HuH-7.5 (cell line): ENCODE measurements around the gene AREG.
"Not testable (repeated sequence)": the region's sequence is repeated elsewhere in the genome, so short reads cannot be mapped to it uniquely, and the experiment has no call there.

Experiments used
- DNase-seq: peaks from one replicate; pipeline ENCODE4 v3.0.0; 2011; ENCODE audit warnings: low spot score

Gene AREG

DNA sequence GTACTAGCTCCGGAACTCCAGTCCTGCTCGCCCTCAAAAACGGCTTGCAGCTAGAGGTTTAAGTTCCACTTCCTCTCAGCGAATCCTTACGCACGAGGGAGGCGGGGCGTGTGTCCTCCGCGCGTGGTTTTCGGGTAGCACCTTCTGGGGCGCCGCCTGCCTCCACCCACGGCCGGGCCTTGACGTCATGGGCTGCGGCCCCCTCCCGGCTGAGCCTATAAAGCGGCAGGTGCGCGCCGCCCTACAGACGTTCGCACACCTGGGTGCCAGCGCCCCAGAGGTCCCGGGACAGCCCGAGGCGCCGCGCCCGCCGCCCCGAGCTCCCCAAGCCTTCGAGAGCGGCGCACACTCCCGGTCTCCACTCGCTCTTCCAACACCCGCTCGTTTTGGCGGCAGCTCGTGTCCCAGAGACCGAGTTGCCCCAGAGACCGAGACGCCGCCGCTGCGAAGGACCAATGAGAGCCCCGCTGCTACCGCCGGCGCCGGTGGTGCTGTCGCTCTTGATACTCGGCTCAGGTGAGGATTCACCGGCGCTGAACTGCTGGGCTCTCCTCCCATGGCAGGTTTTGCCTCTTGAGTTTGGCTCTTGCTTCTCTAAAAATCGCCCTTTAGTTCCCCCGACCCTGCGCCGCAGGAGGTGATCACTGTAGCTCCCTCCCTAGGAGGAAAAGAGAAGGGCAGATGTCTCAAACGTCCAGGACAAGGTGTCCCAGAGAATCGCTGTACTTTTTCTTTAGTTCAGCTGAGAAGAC lies at the start of gene AREG:
Gene AREG (plus strand): TSS at position 246 of the 752 bp plus-strand sequence. CDS start 210 bp downstream, at position 456.
- peak; percentile 45 for DNase-seq

DNA sequence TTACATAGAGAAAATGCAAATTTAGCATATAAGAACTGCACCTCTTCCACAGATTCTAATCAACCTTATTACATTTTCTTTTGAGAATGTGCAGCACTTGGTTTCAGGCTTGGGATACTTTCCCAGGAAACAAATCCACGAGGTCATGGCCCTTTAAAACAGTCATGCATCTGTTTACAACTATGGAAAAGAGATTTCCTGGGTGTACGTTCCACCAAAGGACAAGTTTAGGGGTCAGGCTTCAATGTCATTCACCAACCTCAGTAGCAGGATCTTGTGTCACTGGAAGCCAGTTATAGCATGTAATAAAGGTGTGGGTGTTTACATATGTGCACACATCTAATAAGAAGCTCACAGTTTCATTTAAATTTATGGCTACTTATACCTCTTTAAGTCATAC lies 49.3 kb upstream of the AREG start:
- DNase-seq, result no peak

- no peak for DNase-seq
Measured at GRCh38 chr4:74397748-74398426, 47.0 kb upstream of the AREG start.

DNA sequence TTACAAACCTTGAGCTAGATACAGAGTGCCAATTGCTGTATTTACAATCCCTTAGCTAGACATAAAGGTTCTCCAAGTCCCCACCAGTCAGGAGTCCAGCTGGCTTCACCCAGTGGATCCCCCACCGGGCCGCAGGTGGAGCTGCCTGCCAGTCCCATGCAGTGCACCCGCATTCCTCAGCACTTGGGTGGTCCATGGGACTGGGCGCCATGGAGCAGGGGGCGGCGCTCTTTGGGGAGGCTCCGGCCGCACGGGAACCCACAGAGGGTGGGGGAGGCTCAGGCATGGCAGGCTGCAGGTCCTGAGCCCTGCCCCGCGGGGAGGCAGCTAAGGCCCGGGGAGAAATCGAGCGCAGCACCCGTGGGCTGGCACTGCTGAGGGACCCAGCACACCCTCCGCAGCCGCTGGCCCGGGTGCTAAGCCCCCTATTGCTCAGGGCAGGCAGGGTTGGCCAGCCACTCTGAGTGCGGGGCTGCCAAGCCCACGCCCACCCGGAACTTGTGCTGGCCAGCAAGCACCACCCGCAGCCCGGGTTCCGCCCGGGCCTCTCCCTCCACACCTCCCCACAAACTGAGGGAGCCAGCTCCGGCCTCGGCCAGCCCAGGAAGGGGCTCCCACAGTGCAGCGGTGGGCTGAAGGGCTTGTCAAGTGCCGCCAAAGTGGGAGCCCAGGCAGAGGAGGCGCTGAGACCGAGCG lies 45.9 kb upstream of the AREG start:
- not testable (repeated sequence) for DNase-seq

GRCh38 chr4:74400395-74400794 lies 44.5 kb upstream of the AREG start:
- no peak for DNase-seq

DNA sequence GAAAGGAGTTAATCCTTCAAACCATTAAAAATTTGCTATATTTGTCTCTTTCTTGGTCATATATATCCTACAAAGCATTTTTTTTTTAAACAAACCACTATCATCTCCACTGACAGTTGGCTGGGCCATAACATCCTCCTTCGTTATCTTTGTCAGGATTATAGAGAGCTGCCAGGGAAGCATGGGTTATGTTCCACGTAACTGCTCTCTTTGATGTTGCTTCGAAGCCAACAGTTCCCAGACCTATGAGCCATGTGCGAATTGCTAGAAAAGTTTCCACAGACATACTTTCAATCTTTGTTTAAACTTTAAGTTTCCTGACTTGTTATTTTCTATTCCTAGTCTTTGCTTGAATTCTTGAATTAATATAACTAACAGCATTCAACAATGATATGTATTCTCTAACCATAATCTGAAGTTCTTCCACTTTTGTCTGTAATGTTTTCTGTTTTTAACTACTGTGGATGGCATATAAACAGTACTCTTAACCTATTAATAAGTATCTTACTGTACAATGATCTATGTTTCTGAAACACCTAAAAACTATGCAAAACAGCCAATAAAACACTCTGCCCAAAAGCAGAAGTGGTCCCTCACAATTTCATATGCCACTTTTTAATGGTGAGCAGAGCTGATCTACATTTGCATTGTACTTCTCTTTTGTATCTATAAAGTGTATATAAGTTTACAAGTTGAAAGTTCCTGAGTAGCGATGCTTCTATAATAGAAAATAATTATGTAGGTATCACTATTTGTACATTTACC lies 42.1 kb upstream of the AREG start:
- DNase-seq, result no peak

- no peak for DNase-seq
Measured at GRCh38 chr4:74407891-74408290, 37.0 kb upstream of the AREG start.

GRCh38 chr4:74408639-74409038 lies 36.3 kb upstream of the AREG start:
- DNase-seq, result no peak

- DNase-seq, result no peak
Measured at GRCh38 chr4:74410272-74410671, 34.7 kb upstream of the AREG start.

DNA sequence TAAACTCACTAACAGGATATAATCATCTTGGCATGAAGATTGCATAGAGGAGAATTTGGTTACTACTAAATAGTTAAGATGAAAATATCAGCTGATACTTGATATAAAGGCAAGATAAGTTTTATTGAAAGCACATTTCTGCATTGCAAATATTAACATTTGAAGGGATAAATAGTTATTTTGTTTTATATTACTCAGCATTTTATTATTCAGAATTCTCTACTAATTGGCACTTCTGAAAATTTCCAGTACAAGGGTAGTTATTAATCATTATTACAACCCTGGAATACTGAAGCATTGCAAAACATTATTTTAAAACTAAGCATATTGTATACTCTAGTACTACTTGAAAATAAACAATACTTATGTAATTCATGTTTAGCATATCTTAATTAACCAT lies 32.7 kb upstream of the AREG start:
- no peak for DNase-seq

DNA sequence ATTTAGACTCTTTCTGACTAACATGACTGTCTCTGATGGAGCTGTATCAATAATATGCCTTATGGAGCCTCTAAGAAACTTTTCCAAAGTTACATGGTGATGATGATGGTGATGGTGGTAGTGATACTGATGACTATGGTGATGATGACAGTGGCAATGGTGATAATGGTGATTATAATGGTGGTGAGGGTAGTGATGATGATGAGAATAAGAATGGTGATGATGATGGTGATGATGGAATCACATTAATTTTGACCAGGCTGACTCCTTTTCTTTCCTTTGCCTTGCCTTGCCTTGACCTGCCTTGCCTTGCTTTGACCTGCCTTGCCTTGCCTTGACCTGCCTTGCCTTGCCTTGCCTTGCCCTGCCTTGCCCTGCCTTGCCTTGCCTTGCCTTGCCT lies 31.7 kb upstream of the AREG start:
- no peak for DNase-seq

DNA sequence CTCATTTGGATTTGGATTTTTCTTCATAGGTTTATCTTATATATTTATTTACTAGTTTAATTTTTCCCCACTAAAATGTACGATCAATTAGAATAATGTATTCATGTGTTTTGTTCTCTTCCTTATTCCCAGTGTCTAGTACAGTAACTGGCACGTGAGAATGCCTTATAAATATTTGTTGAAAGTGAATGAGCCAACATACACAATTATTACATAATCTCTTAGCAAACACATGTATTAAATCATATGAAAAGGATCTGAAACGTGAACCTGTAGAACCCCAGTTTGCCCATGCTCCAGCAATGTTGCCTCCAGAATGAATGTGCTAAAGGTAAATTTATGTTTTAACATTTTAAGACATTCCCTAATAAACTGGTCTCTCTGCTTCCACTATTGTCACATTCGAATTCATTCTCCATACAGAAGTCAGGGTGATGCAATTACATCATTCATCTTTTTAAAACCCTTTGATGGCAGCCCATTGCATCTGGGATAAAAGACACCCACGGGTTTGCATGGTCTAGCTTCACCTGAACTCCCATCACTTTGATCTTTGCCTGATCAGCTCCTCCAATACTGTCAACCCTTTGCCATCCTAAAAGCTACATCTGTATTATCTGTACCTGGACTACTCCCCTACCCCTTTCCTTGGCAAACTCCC lies 30.7 kb upstream of the AREG start:
- no peak for DNase-seq

GRCh38 chr4:74415602-74416300 lies 29.2 kb upstream of the AREG start:
- DNase-seq, result no peak

DNA sequence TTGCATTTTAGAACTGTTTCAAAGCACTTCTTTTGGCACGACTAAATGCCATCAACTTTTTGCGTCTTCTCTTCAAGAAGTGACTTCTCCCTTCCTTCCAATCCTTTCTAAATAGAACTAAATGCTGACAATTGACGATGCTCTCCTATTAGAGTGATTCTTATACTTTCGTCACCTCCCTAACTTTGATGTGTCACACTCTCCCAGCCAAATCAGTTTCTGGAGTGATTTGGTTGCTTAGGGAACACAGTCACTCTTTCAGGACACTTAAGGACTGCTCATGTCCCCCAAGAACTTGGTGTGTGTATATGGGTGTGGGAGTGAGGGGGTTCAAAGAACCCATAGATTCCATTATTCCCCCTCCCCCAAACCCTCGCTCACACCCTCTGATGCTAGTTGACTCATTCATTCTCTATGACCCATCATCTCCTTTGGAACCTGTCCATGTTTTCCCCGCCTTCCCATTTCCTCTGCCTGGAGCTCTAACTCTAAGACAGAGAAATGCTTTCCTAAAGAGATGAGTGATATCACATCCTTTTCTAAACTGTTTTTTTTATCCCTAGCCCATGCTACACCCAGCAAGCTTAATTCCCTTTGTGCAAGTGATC lies 26.8 kb upstream of the AREG start:
- DNase-seq, result no peak

- no peak for DNase-seq
Measured at GRCh38 chr4:74420863-74421262, 24.1 kb upstream of the AREG start.

- DNase-seq, result no peak
Measured at GRCh38 chr4:74423104-74423503, 21.8 kb upstream of the AREG start.

- DNase-seq, result no peak
Measured at GRCh38 chr4:74424111-74424510, 20.8 kb upstream of the AREG start.

GRCh38 chr4:74426101-74426500 lies 18.8 kb upstream of the AREG start:
- DNase-seq, result no peak

DNA sequence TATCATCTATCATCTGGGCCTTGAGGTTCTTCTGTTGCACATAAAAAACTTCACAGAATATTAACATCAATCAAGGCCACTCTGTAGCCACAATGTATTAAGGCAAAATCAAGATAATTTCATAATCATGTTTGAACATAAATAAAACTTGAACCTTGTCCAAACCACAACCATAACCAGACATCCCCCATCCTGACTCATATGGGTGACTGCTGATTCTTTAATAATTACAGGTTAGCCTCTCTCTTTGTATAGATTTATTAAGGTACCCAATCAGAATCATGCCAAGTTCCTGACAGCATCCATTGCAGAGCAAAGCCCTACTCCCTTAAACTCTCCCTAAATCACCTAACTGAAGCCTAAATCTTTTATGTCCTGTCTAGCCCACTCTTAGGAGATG lies 16.7 kb upstream of the AREG start:
- no peak for DNase-seq

DNA sequence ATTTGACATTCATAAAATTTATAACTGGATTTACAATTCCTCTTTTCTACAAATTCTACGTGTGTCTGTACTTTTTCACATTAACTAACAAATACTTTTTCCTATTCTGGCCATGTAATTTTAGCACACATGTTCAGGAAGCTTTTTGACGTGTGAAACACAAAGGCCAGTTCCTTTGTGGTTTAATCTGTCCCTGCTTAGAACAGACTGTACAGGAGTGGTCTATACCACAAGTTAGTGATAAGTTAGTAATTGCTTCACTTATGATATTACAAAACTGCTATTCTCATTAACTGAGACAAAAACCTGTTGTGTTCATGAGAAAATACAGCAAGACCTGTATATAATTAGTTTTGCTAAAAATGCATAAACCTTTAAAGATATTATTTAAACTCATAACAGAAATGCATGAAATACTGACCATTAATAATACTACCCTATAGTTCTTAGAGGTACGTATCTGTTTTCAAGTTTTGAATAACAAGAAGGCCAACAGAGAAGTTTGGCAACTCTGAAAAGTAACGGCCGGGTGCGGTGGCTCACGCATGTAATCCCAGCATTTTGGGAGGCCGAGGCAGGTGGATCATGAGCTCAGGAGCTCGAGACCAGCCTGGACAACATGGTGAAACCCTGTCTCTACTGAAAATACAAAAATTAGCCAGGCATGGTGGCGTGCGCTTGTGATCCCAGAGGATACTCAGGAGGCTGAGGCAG lies 13.7 kb upstream of the AREG start:
- DNase-seq, result no peak
